Measurements from ENCODE around the gene ALG14. TPM values are rescaled to one million over a fixed set of nuclear protein-coding genes. Genes with fewer than 3 reads are reported as not detected.

The ALG14 gene
- total and polyA plus RNA-seq, 7 experiments from 2014 or later: 1.1 to 3.2 (median 1.7) TPM

DNA sequence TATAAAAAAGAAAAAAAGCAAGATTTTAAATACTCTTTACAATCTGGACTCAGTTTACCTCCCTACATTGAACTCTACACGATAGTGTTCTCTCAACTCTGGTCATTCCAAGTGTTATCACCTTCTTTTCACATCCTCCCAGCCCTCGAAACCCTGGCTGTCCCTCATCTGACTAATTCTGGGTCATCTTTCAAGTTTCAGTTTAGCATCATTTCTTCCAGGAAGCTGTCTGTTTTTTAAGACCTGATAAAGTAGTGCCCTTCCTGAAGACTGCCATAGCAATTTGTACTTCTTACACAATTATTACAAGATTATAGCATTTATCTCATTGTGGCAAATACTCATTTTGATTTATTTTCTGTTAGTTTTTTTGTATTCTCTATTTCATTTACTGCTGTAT lies 1.2 kb downstream of the ALG14 start:
- peak overlapping the region; percentile 88 to 100 (median 98) for H3K4me3 Mint-ChIP-seq
- no peak overlapping the region for H3K27ac ChIP-seq (ENCODE audit: low read depth, low read length)
- DNase-seq (no peak), ATAC-seq (no peak)
- ChIA-PET CTCF (no interaction called here), POLR2A (interaction anchor here (2.0 to 2.9 kb wide), 2 partner anchors 12 to 162 kb away, joined by 5 to 14 read pairs; partner anchors contain the start of gene RWDD3)
- H3K27ac Mint-ChIP-seq: peak overlapping the region in 3 of 9 donors; percentile 95 to 97 (median 96)
- peaks cover 8 to 12% of the 10 kb centered on the region in 2 donors for H3K4me1 ChIP-seq (ENCODE audit: control insufficient read depth in 2 of 2, insufficient read depth in 2 of 2, low read length in 2 of 2)
- no peak overlapping the region for H3K4me3 ChIP-seq (ENCODE audit: low read length)
- intact Hi-C loops (cut with micrococcal nuclease): loop anchor here in 1 of 2 donors (5.0 to 10.0 kb wide), 3 partner anchors 1197 to 1727 kb away; partner anchors contain the start of genes DNTTIP2, DR1 and PTBP2
- H3K9me3 ChIP-seq (ENCODE audit: control insufficient read depth in 2 of 3, low read length in 3 of 3): no peaks in the 10 kb centered on the region
- peaks cover 10 to 26% (median 18%) of the 10 kb centered on the region in 7 donors for H3K4me1 Mint-ChIP-seq
- peaks cover 0 to 6% (median 0%) of the 10 kb centered on the region in 5 donors for H3K27me3 Mint-ChIP-seq
- peaks cover 0 to 10% (median 6%) of the 10 kb centered on the region in 5 donors for H3K36me3 Mint-ChIP-seq
- no peaks in the 10 kb centered on the region for H3K36me3 ChIP-seq (ENCODE audit: control insufficient read depth in 2 of 3, insufficient read depth in 3 of 3, low read length in 3 of 3)
- H3K27me3 ChIP-seq (ENCODE audit: control insufficient read depth in 2 of 2, insufficient read depth in 2 of 2, low read length in 2 of 2): no peaks in the 10 kb centered on the region
- peaks cover 0 to 4% (median 0%) of the 10 kb centered on the region in 11 donors for H3K9me3 Mint-ChIP-seq

DNA sequence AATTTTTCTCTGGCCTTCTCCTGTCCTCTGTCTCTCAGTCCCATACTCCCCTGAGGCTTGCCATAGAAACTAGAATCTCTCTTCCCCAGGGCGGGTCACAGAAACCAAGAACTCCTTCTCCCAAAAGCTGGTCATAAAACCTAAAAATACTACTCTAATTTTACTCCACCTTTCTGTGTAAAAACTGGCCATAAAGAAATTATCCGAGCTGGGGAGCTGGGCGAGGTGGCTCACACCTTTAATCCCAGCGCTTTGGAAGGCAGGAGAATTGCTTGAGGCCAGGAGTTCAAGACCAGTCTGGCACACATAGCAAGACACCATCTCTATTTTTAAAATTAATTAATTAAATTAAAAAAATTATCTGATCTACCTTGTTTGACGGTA lies 3.0 kb downstream of the ALG14 start:
- H3K36me3 Mint-ChIP-seq: peaks cover 0 to 17% (median 6%) of the 10 kb centered on the region in 5 donors

DNA sequence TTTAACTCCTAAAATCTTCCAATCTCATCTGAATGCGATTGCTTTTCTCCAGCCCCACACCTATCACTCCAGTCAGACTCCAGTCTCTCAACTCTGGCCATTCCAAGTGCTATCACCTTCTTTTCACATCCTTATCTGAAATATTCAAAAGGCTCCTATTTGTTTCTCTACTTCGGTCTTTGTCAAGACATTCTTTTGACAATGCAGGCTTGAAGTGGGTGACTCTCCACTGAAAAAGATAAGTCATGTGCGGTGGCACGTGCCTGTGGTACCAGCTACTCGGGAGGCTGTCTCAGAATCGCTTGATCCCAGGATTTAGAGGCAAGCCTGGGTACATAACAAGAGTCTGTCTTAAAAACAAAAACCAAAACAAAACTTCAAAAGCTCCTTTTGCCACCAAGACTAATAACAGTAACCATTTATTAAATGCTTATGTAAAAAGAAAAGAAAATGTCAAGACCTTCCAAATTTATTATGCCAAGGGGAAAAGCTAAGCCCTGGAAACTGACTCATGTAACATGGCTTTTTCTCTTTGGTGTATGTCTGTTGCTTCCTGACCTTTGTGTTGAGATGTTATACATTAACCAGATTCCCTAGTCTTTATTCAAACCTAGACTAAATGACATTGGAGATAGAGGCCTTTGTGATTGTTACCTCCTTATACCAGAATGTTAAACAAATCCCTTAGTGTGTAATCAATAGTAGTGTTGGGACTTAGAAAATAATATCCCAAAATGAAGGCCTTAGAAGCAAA lies 3.6 kb downstream of the ALG14 start:
- Histone ChIP-seq H3K9me3 (ENCODE audit: control insufficient read depth in 2 of 3, low read length in 3 of 3) (no peaks in the 10 kb centered on the region), H3K27ac (ENCODE audit: low read depth, low read length) (no peak overlapping the region), H3K4me3 (ENCODE audit: low read length) (no peak overlapping the region), H3K4me1 (ENCODE audit: control insufficient read depth in 2 of 2, insufficient read depth in 2 of 2, low read length in 2 of 2) (peaks cover 8 to 12% of the 10 kb centered on the region in 2 donors), H3K27me3 (ENCODE audit: control insufficient read depth in 2 of 2, insufficient read depth in 2 of 2, low read length in 2 of 2) (no peaks in the 10 kb centered on the region), H3K36me3 (ENCODE audit: control insufficient read depth in 2 of 3, insufficient read depth in 3 of 3, low read length in 3 of 3) (peaks cover 0 to 4% (median 0%) of the 10 kb centered on the region in 3 experiments)
- H3K4me3 Mint-ChIP-seq: no peak overlapping the region
- H3K27ac Mint-ChIP-seq: no peak overlapping the region
- ChIA-PET POLR2A (no interaction called here), CTCF (interaction anchor here (0.6 to 0.7 kb wide), 2 partner anchors 13 to 213 kb away, joined by 3 read pairs; no protein-coding TSS in a partner anchor)
- DNase-seq: no peak
- no peak for ATAC-seq
- H3K27me3 Mint-ChIP-seq: peaks cover 0 to 4% (median 0%) of the 10 kb centered on the region in 5 donors
- intact Hi-C loops (cut with micrococcal nuclease): no loop called here
- peaks cover 10 to 26% (median 18%) of the 10 kb centered on the region in 7 donors for H3K4me1 Mint-ChIP-seq
- H3K9me3 Mint-ChIP-seq: peaks cover 0 to 4% (median 0%) of the 10 kb centered on the region in 11 donors
- peaks cover 0 to 21% (median 8%) of the 10 kb centered on the region in 5 donors for H3K36me3 Mint-ChIP-seq

More for the DNA sequence above, 3.0 kb downstream of the ALG14 start:
- Mint-ChIP-seq H3K27ac (no peak overlapping the region), H3K4me1 (peaks cover 10 to 26% (median 18%) of the 10 kb centered on the region in 7 donors), H3K27me3 (peaks cover 0 to 4% (median 0%) of the 10 kb centered on the region in 5 donors), H3K9me3 (peaks cover 0 to 4% (median 0%) of the 10 kb centered on the region in 11 donors), H3K4me3 (no peak overlapping the region)
- intact Hi-C loops (cut with micrococcal nuclease): loop anchor here in 1 of 2 donors (5.0 to 10.0 kb wide), 3 partner anchors 1195 to 1725 kb away; partner anchors contain the start of genes DNTTIP2, DR1 and PTBP2
- ATAC-seq: no peak
- Histone ChIP-seq H3K4me3 (ENCODE audit: low read length) (no peak overlapping the region), H3K27ac (ENCODE audit: low read depth, low read length) (no peak overlapping the region), H3K4me1 (ENCODE audit: control insufficient read depth in 2 of 2, insufficient read depth in 2 of 2, low read length in 2 of 2) (peaks cover 8 to 12% of the 10 kb centered on the region in 2 donors), H3K36me3 (ENCODE audit: control insufficient read depth in 2 of 3, insufficient read depth in 3 of 3, low read length in 3 of 3) (peaks cover 0 to 2% (median 0%) of the 10 kb centered on the region in 3 experiments), H3K9me3 (ENCODE audit: control insufficient read depth in 2 of 3, low read length in 3 of 3) (no peaks in the 10 kb centered on the region), H3K27me3 (ENCODE audit: control insufficient read depth in 2 of 2, insufficient read depth in 2 of 2, low read length in 2 of 2) (no peaks in the 10 kb centered on the region)
- DNase-seq: no peak
- POLR2A ChIA-PET: no interaction called here
- CTCF ChIA-PET: interaction anchor here (0.6 to 0.7 kb wide), 2 partner anchors 13 to 214 kb away, joined by 3 read pairs; no protein-coding TSS in a partner anchor

DNA sequence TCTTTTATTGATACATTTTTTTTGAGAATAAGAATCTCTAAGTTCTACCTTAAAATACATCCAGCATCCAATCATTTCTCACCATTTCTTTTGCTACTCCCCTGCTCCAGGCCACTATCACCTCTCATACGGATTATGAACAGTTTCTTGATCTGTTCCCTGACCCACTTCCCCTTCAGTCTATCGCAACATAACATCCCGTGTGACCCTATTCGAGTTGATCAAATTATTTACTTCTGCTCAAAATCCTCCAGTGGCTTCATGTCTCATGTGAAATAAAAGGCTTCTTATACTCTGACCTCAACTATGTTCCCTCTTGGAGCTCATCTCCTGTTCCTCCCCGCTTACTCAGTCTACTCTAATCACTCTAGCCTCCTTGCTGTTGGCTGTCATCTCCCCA lies 5.2 kb downstream of the ALG14 start:
- ATAC-seq: no peak
- intact Hi-C loops (cut with micrococcal nuclease): no loop called here
- CTCF ChIA-PET: interaction anchor here (0.6 kb wide), 1 partner anchor 213 kb away, joined by 3 read pairs; no protein-coding TSS in a partner anchor

DNA sequence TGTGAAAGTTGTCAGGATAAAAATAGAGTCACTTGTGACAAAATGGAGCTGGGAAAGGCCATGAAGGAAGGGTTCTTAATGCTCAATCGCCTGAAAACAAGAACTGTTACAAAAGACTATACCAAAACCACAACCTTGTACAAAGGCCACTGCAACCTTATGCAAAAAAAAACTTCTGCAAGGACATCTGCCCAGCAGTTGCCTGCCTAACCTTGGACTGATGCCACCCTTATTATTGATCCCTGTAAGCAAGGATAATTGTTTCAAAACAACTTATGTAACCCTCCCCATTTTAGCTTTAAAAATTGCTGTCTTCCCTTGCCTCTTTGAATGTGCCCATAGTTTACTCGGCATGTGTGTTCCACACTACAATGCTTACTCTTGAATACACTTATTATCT lies 5.7 kb downstream of the ALG14 start:
- no peaks in the 10 kb centered on the region for H3K27me3 Mint-ChIP-seq
- Histone ChIP-seq H3K27ac (ENCODE audit: low read depth, low read length) (no peak overlapping the region), H3K27me3 (ENCODE audit: control insufficient read depth in 2 of 2, insufficient read depth in 2 of 2, low read length in 2 of 2) (no peaks in the 10 kb centered on the region), H3K36me3 (ENCODE audit: control insufficient read depth in 2 of 3, insufficient read depth in 3 of 3, low read length in 3 of 3) (peaks cover 0 to 7% (median 0%) of the 10 kb centered on the region in 3 experiments), H3K4me3 (ENCODE audit: low read length) (no peak overlapping the region), H3K4me1 (ENCODE audit: control insufficient read depth in 2 of 2, insufficient read depth in 2 of 2, low read length in 2 of 2) (peaks cover 3% of the 10 kb centered on the region in 2 donors), H3K9me3 (ENCODE audit: control insufficient read depth in 2 of 3, low read length in 3 of 3) (no peaks in the 10 kb centered on the region)
- POLR2A ChIA-PET: no interaction called here
- no peaks in the 10 kb centered on the region for H3K9me3 Mint-ChIP-seq
- H3K4me3 Mint-ChIP-seq: no peak overlapping the region
- peaks cover 0 to 39% (median 27%) of the 10 kb centered on the region in 5 donors for H3K36me3 Mint-ChIP-seq
- ATAC-seq (no peak), DNase-seq (no peak)
- CTCF ChIA-PET: interaction anchor here (0.6 kb wide), 4 partner anchors 8 to 213 kb away, joined by 3 to 7 read pairs (median 4); no protein-coding TSS in a partner anchor
- intact Hi-C loops (cut with micrococcal nuclease): no loop called here
- peaks cover 7 to 12% (median 10%) of the 10 kb centered on the region in 7 donors for H3K4me1 Mint-ChIP-seq
- H3K27ac Mint-ChIP-seq: no peak overlapping the region

More for the DNA sequence above, 5.2 kb downstream of the ALG14 start:
- Histone ChIP-seq H3K27me3 (ENCODE audit: control insufficient read depth in 2 of 2, insufficient read depth in 2 of 2, low read length in 2 of 2) (no peaks in the 10 kb centered on the region), H3K36me3 (ENCODE audit: control insufficient read depth in 2 of 3, insufficient read depth in 3 of 3, low read length in 3 of 3) (peaks cover 0 to 7% (median 0%) of the 10 kb centered on the region in 3 experiments), H3K4me3 (ENCODE audit: low read length) (no peak overlapping the region), H3K4me1 (ENCODE audit: control insufficient read depth in 2 of 2, insufficient read depth in 2 of 2, low read length in 2 of 2) (peaks cover 5 to 6% of the 10 kb centered on the region in 2 donors), H3K27ac (ENCODE audit: low read depth, low read length) (no peak overlapping the region), H3K9me3 (ENCODE audit: control insufficient read depth in 2 of 3, low read length in 3 of 3) (no peaks in the 10 kb centered on the region)
- Mint-ChIP-seq H3K27ac (no peak overlapping the region), H3K9me3 (peaks cover 0 to 1% (median 0%) of the 10 kb centered on the region in 11 donors), H3K27me3 (peaks cover 0 to under 1% (median 0%) of the 10 kb centered on the region in 5 donors), H3K4me1 (peaks cover 10 to 16% (median 14%) of the 10 kb centered on the region in 7 donors), H3K36me3 (peaks cover 0 to 36% (median 24%) of the 10 kb centered on the region in 5 donors), H3K4me3 (no peak overlapping the region)
- DNase-seq: no peak
- POLR2A ChIA-PET: no interaction called here

DNA sequence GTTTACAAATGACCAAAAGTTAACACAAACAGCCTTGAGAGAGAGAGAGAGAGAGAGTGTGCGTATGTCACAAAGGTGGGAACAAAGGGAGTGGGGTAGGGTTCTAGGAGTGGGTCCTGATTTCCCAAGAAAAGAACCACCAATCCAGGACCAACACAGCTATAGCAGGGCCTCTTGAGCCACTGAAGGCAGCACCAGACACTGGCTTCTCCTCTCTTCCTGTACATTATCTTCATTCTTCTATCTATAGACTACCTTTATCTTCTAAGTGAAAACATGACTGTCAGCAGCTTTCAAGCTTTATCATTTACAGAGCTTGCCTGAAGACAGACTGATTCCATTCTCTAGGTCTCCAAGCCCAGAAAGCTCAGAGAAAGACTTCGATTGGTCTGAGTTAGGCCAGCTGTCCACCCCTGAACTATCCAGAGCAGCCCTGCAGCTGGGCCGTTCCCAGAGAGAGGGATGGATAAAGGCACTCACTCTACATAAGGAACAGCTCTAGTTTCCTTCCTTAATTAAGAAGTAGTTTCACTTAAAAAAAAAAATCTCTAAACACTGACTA lies 11.2 kb downstream of the ALG14 start:
- DNase-seq: no peak
- Histone ChIP-seq H3K4me1 (ENCODE audit: control insufficient read depth in 2 of 2, insufficient read depth in 2 of 2, low read length in 2 of 2) (no peaks in the 10 kb centered on the region), H3K27ac (ENCODE audit: low read depth, low read length) (no peak overlapping the region), H3K36me3 (ENCODE audit: control insufficient read depth in 2 of 3, insufficient read depth in 3 of 3, low read length in 3 of 3) (peaks cover 0 to 7% (median 0%) of the 10 kb centered on the region in 3 experiments), H3K4me3 (ENCODE audit: low read length) (no peak overlapping the region), H3K9me3 (ENCODE audit: control insufficient read depth in 2 of 3, low read length in 3 of 3) (no peaks in the 10 kb centered on the region), H3K27me3 (ENCODE audit: control insufficient read depth in 2 of 2, insufficient read depth in 2 of 2, low read length in 2 of 2) (no peaks in the 10 kb centered on the region)
- H3K27ac Mint-ChIP-seq: no peak overlapping the region
- H3K36me3 Mint-ChIP-seq: peaks cover 0 to 37% (median 33%) of the 10 kb centered on the region in 5 donors
- no peak overlapping the region for H3K4me3 Mint-ChIP-seq
- ChIA-PET POLR2A (no interaction called here), CTCF (interaction anchor here (0.6 kb wide), 1 partner anchor 19 kb away, joined by 3 read pairs; no protein-coding TSS in a partner anchor)
- H3K27me3 Mint-ChIP-seq: no peaks in the 10 kb centered on the region
- no peaks in the 10 kb centered on the region for H3K4me1 Mint-ChIP-seq
- intact Hi-C loops (cut with micrococcal nuclease): no loop called here
- no peak for ATAC-seq
- no peaks in the 10 kb centered on the region for H3K9me3 Mint-ChIP-seq

All from naive thymus-derived CD4-positive, alpha-beta T cell (primary cell).